HTR-8/SVneo (cell line): Measurements from ENCODE around the gene RSBN1L.
"Not testable (repeated sequence)": the region's sequence is repeated elsewhere in the genome, so short reads cannot be mapped to it uniquely, and the experiment has no call there.

Experiments
- DNase-seq: peaks from one replicate; pipeline ENCODE4 v3.0.0; 2011; ENCODE audit warnings: low spot score, mixed read lengths; ENCODE audit not compliant: insufficient read length
- FAIRE-seq: peaks from 2 replicates; lab custom pipeline; 2011; peaks lifted over from hg19 to GRCh38; lab: Jason Lieb, UNC

Gene RSBN1L

DNA sequence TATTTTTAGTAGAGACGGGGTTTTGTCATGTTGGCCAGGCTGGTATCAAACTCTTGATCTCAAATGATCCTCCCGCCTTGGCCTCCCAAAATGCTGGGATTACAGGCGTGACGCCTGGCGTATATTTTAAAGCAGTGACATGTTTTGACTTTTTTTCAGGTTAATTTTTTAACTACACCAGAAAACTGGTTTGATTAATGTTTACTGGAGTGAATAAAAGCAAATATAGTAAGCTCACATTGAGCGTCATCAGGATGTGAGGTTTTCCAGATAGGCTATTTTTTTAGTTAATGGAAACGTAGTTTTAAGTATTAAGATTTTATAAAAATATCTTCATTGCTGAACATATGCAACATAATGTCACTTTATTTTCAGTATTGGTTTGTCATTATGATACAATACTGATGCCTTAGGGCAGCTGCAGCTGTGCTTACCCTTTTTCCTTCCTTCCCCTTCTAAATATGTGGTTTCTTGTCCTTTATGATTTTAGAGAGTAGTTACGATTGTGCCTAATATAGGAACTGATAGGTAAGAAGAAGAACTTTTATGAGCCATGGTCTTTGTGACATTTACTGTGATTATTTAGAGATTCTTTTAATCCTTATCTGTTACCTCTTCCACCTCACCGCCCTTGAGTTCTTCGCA is 64.7 kb downstream of the RSBN1L start:
- DNase-seq = no peak
- FAIRE-seq = no peak

GRCh38 chr7:77765481-77765880 is 69.2 kb downstream of the RSBN1L start:
- FAIRE-seq (no peak), DNase-seq (no peak)

DNA sequence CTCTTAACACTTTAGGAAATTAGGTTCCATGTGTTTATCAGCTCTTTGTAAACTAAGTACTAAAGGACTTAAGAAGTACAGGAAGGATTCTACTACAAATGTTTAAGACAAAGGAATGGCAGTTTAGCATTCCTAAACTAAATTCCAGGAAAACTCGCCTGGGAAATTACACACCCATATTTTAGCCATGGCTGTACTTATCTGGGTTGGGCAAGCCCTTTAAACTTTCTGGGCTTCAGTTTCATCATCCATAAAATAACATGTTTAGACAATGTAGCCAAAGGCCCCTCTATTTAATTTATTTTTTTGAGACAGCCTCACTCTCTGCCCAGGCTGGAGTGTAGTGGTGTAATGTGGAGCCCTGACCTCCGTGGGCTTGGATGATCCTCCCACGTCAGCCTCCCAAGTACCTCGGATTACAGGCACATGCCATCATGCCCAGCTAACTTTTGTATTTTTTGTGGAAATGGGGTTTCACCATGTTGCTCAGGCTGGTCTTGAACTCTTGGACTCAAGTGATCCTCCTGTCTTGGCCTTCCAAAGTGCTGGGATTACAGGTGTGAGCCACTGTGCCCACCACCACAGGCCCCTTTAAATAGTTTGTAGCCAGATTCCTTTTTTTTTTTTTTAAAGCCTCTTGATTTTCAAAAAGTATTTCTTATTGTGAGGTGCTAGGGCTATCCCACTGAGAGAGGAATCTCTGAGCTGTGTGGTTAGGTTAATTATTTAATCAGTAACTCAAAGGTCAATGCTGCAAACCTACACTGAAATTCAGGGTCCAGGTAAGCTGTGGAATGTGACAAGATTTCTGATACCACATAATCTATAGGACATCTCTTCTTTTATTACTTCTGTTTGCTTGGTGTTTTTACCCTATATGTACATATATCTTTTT is 69.9 kb downstream of the RSBN1L start:
- no peak for DNase-seq
- FAIRE-seq = no peak

DNA sequence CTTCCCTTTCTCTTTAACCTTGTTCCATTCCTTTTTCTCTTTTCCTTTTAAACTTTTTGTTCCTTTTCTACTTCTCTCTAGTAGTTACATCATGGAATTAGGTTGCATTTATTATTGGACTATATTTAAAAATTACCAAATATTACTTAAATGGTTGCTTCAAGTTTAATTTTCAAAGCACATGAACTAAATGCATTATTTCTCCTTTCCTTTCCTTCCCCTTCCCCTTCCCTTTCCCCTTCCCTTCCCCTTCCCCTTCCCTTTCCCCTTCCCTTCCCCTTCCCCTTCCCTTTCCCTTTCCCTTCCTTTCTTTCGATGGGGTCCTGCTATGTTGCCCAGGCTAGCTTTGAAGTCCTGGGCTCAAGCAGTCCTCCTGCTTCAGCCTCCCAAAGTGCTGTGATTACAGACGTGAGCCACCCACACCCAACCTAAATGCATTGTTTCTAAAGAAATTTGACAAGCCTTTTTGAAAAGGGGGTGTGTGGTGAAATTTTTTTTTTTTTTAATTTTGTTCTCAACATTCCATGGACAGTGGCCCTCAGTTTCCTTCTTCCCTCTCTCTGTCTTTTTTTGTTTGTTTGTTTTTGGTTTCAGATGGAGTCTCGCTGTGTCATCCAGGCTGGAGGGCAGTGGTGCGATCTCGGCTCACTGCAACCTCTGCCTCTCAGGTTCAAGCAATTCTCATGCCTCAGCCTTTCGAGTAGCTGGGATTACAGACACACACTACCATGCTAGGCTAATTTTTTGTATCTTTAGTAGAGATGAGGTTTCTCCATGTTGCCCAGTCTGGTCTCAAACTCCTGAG is 70.7 kb downstream of the RSBN1L start:
- no peak for DNase-seq
- no peak for FAIRE-seq

GRCh38 chr7:77770316-77770715 is 74.1 kb downstream of the RSBN1L start:
- FAIRE-seq (no peak), DNase-seq (no peak)

GRCh38 chr7:77771901-77772300 is 75.6 kb downstream of the RSBN1L start:
- DNase-seq (no peak), FAIRE-seq (no peak)

- no peak for FAIRE-seq
- DNase-seq = no peak
These were observed 82.3 kb downstream of the RSBN1L start for GRCh38 chr7:77778535-77778934.

- FAIRE-seq = no peak
- no peak for DNase-seq
These were observed 86.1 kb downstream of the RSBN1L start for GRCh38 chr7:77782383-77782782.

DNA sequence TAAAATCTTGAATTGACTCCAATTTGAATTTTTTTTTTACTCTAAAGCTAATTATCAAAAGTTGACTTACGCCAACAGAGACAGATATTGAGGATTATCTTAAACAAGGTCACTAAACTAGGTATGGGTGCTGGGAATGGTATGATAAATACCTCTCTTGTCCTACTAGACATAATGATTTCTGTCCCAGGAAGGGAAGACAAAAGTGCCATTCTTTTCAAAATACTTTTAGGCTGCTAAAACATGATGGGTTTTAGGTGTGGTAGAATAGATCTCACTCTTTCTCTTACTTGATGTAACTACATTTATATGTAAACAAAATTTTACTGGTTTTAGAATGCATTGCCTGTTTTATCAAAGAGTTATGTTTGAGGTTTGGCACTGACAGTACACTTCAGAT is 86.9 kb downstream of the RSBN1L start:
- DNase-seq = no peak
- no peak for FAIRE-seq

DNA sequence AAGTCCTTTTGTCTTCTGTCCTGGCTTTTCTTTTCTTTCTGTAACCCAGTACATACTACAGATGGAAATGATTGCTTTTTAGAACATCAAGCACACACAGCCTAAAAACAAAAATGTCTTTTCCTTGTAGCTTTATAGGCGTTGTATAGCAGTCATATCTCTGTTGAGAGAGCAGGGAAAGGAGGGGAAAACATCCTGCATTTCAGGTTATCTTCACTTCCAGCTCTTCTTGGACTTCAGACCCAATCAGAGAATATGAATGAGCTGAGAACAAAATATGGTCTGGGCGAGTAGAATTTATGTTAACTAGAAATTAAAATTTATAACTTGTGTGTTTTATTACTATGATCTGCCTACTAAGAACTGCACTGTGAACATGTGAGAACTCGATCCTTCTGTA is 87.3 kb downstream of the RSBN1L start:
- FAIRE-seq = no peak

DNA sequence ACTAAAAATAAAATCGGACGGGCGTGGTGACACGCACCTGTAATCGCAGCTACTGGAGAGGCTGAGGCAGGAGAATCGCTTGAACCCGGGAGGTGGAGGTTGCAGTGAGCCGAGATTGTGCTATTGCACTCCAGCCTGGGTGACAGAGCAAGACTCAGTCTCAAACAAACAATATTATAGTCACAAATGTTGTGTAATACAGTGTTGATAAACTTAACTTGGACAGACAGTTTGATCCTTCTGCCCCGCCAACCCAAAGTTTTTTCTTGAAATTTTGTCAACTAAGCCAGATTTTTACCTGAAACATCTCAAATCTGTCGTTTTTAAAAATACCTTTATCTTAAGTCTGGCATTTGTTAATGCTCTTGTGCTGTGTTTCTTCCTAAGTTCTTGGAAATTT is 88.2 kb downstream of the RSBN1L start:
- not testable (repeated sequence) for FAIRE-seq, DNase-seq

More for the DNA sequence above, 87.3 kb downstream of the RSBN1L start:
- DNase-seq = no peak

DNA sequence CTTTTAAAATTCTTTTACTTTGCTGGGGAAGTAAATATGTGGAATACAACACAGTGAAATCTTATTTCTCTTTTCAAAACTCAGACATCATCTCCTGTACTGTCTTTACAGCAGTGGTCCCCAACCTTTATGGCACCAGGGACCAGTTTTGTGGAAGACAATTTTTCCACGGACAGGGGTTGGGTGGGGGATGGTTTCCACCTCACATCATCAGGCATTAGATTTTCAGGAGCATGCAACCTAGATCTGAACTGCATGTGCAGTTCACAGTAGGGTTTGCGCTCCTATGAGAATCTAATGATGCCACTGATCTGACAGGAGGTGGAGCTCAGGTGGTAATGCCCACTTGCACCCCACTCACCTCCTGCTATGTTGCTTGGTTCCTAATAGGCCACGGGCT is 89.8 kb downstream of the RSBN1L start:
- DNase-seq (no peak), FAIRE-seq (no peak)

GRCh38 chr7:77786741-77787140 is 90.5 kb downstream of the RSBN1L start:
- no peak for DNase-seq
- no peak for FAIRE-seq

- no peak for FAIRE-seq
- DNase-seq = no peak
These were observed 92.2 kb downstream of the RSBN1L start for GRCh38 chr7:77788327-77788902.

- DNase-seq (no peak), FAIRE-seq (no peak)
These were observed 95.1 kb downstream of the RSBN1L start for GRCh38 chr7:77791336-77791735.

GRCh38 chr7:77791956-77792355 is 95.7 kb downstream of the RSBN1L start:
- FAIRE-seq = no peak
- no peak for DNase-seq

DNA sequence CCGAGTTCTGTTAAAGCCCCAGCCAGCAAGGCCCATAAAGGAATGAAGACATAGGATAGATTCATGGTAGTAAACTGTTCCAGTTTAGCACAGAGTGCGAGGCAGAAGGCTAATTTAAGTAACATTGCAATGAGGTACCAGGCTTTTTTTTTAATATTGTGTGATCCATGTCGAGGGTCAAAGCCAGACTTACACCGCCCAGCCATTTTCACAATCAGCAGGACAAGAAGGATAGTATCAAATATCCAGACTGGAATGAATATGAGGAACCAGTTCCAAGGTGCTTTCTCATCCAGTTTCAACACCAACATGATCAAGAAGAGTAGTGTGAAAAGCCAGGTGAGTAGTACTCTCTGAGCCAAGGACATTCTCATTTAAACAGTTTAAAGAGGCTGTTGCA is 97.7 kb downstream of the RSBN1L start:
- FAIRE-seq (no peak), DNase-seq (no peak)

DNA sequence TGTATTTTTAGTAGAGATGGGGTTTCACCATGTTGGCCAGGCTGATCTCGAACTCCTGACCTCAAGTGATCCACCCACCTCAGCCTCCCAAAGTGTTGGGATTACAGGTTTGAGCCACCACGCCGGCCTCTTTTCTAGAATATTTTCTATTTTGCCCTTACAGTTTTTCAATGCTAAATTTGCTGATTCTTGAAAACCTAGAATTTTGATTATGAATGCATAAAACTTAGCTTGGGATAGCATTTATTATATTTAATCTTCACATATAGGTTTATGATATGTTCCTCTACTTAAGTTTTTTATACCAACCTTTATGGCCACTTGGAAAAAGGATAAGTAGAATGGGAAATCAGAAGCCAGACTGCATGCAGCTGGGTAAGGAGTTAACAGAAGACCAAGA is 99.8 kb downstream of the RSBN1L start:
- FAIRE-seq (no peak), DNase-seq (no peak)

- DNase-seq (no peak), FAIRE-seq (no peak)
These were observed 100.7 kb downstream of the RSBN1L start for GRCh38 chr7:77796960-77797359.

GRCh38 chr7:77797734-77798393 is 101.6 kb downstream of the RSBN1L start:
- no peak for FAIRE-seq
- DNase-seq = no peak
